ENCODE results near the gene SLC38A11. TPM values are rescaled to one million over a fixed set of nuclear protein-coding genes. Genes with fewer than 3 reads are reported as not detected.

The SLC38A11 gene
- total and polyA plus RNA-seq, 2 of the 13 experiments (the other 11 are each of a cell fraction or from before 2014, with no cell fraction given): 14.0 to 14.3 TPM

DNA sequence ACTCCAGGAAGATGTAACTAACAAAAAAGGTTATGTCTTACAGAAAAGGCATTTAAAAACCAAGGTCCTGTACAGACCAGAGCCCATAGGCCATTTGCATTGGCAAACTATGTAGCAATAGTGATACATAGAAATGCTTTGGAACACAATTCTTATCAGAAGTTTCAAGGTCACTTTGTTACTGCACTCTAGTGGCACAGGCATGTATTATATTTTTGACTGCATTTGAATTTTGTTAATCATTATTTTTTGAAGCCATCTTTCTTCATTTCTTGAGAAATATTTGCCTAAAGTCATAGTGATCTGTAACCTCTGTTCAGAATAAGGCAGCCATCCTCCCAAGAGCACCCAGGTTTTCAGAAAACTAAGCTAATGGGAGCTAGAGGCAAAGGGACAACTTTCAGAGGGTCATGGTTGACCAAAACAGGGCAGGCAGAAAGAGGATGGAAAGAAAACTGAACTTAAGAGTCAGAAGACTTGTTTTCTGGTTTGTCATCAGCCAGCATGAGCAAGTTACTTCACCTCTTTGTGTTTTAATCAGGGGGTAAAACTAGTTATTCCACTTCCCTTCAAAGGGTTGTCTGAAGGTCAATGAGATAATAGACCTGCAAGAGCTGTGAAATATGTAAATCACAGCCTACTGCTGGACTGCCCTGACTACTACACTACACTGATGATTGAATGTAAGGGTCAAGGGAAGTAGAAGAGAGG, 41.5 kb downstream of the SLC38A11 start (continued):
- TF ChIP-seq, protein P1, sequence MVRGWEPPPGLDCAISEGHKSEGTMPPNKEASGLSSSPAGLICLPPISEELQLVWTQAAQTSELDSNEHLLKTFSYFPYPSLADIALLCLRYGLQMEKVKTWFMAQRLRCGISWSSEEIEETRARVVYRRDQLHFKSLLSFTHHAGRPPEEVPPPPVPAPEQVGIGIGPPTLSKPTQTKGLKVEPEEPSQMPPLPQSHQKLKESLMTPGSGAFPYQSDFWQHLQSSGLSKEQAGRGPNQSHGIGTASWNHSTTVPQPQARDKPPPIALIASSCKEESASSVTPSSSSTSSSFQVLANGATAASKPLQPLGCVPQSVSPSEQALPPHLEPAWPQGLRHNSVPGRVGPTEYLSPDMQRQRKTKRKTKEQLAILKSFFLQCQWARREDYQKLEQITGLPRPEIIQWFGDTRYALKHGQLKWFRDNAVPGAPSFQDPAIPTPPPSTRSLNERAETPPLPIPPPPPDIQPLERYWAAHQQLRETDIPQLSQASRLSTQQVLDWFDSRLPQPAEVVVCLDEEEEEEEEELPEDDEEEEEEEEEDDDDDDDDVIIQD (CRISPR knock-in tag; IDR thresholded peaks at IDR 0.05; ENCODE audit: low read depth): peak; percentile 97
- TF ChIP-seq ZFP36L2 (CRISPR knock-in tag; IDR thresholded peaks at IDR 0.05) (no peak), THYN1 (CRISPR knock-in tag; IDR thresholded peaks at IDR 0.05; ENCODE audit: borderline replicate concordance, low read depth) (no peak), ZFP36L1 (CRISPR knock-in tag; IDR thresholded peaks at IDR 0.05) (0 out of 2 replicates have a peak, but pooled peaks have one; percentile 22), ZNF24 (IDR thresholded peaks at IDR 0.05) (peak; percentile 84), GPN1 (CRISPR knock-in tag; IDR thresholded peaks at IDR 0.05; ENCODE audit: borderline replicate concordance) (no peak), ATRX (CRISPR knock-in tag; IDR thresholded peaks at IDR 0.05; ENCODE audit: borderline replicate concordance) (no peak), ZNF496 (CRISPR knock-in tag; IDR thresholded peaks at IDR 0.05; ENCODE audit: insufficient replicate concordance) (no peak), ZNF180 (CRISPR knock-in tag; IDR thresholded peaks at IDR 0.05; ENCODE audit: borderline replicate concordance, low read depth) (no peak), TAF15 (IDR thresholded peaks at IDR 0.05; ENCODE audit: low read depth, low read length, poor library complexity, severe bottlenecking) (no peak), KAT2B (IDR thresholded peaks at IDR 0.05; ENCODE audit: borderline replicate concordance, low read depth, low read length) (no peak), ISL2 (CRISPR knock-in tag; IDR thresholded peaks at IDR 0.05) (peak; percentile 84), SNRNP70 (IDR thresholded peaks at IDR 0.05; ENCODE audit: low read depth, low read length) (no peak)
- TF ChIP-seq, protein P2, sequence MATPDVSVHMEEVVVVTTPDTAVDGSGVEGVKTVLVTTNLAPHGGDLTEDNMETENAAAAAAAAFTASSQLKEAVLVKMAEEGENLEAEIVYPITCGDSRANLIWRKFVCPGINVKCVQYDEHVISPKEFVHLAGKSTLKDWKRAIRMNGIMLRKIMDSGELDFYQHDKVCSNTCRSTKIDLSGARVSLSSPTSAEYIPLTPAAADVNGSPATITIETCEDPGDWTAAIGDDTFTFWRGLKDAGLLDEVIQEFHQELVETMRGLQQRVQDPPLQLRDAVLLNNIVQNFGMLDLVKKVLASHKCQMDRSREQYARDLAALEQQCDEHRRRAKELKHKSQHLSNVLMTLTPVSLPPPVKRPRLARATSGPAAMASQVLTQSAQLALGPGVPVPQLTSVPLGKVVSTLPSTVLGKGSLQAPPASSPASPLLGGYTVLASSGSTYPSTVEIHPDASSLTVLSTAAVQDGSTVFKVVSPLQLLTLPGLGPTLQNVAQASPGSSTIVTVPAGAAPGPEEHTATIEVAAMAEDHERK (CRISPR knock-in tag; IDR thresholded peaks at IDR 0.05; ENCODE audit: low read depth): no peak
- TF ChIP-seq, protein P3, sequence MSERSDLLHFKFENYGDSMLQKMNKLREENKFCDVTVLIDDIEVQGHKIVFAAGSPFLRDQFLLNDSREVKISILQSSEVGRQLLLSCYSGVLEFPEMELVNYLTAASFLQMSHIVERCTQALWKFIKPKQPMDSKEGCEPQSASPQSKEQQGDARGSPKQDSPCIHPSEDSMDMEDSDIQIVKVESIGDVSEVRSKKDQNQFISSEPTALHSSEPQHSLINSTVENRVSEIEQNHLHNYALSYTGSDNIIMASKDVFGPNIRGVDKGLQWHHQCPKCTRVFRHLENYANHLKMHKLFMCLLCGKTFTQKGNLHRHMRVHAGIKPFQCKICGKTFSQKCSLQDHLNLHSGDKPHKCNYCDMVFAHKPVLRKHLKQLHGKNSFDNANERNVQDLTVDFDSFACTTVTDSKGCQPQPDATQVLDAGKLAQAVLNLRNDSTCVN (CRISPR knock-in tag; IDR thresholded peaks at IDR 0.05; ENCODE audit: borderline replicate concordance): no peak
- TF ChIP-seq, protein P4, sequence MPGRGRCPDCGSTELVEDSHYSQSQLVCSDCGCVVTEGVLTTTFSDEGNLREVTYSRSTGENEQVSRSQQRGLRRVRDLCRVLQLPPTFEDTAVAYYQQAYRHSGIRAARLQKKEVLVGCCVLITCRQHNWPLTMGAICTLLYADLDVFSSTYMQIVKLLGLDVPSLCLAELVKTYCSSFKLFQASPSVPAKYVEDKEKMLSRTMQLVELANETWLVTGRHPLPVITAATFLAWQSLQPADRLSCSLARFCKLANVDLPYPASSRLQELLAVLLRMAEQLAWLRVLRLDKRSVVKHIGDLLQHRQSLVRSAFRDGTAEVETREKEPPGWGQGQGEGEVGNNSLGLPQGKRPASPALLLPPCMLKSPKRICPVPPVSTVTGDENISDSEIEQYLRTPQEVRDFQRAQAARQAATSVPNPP (CRISPR knock-in tag; IDR thresholded peaks at IDR 0.05): no peak
- TF ChIP-seq, protein P5, sequence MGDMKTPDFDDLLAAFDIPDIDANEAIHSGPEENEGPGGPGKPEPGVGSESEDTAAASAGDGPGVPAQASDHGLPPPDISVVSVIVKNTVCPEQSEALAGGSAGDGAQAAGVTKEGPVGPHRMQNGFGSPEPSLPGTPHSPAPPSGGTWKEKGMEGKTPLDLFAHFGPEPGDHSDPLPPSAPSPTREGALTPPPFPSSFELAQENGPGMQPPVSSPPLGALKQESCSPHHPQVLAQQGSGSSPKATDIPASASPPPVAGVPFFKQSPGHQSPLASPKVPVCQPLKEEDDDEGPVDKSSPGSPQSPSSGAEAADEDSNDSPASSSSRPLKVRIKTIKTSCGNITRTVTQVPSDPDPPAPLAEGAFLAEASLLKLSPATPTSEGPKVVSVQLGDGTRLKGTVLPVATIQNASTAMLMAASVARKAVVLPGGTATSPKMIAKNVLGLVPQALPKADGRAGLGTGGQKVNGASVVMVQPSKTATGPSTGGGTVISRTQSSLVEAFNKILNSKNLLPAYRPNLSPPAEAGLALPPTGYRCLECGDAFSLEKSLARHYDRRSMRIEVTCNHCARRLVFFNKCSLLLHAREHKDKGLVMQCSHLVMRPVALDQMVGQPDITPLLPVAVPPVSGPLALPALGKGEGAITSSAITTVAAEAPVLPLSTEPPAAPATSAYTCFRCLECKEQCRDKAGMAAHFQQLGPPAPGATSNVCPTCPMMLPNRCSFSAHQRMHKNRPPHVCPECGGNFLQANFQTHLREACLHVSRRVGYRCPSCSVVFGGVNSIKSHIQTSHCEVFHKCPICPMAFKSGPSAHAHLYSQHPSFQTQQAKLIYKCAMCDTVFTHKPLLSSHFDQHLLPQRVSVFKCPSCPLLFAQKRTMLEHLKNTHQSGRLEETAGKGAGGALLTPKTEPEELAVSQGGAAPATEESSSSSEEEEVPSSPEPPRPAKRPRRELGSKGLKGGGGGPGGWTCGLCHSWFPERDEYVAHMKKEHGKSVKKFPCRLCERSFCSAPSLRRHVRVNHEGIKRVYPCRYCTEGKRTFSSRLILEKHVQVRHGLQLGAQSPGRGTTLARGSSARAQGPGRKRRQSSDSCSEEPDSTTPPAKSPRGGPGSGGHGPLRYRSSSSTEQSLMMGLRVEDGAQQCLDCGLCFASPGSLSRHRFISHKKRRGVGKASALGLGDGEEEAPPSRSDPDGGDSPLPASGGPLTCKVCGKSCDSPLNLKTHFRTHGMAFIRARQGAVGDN (CRISPR knock-in tag; IDR thresholded peaks at IDR 0.05): no peak
- TF ChIP-seq, protein P6, sequence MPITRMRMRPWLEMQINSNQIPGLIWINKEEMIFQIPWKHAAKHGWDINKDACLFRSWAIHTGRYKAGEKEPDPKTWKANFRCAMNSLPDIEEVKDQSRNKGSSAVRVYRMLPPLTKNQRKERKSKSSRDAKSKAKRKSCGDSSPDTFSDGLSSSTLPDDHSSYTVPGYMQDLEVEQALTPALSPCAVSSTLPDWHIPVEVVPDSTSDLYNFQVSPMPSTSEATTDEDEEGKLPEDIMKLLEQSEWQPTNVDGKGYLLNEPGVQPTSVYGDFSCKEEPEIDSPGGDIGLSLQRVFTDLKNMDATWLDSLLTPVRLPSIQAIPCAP (CRISPR knock-in tag; IDR thresholded peaks at IDR 0.05; ENCODE audit: low read depth): no peak

Measured in HepG2 (cell line).